HG03378 (cell line): Measurements from ENCODE around the gene CDON.

Experiments
- ATAC-seq: cut with Tn5 transposase; IDR thresholded peaks from one replicate; pipeline ENCODE4 v1.9.1; 2021; ENCODE audit warnings: mild to moderate bottlenecking, moderate library complexity; ENCODE audit not compliant: unreplicated experiment

CDON gene

GRCh38 chr11:126062679-126063506, at the start of gene CDON:
Gene CDON, minus strand, starts transcription at chr11:126062866. Its CDS starts 39,390 bp downstream, at chr11:126023476.
- ATAC-seq: peak; percentile 95

- ATAC-seq: no peak
Observed at GRCh38 chr11:126111458-126112116, 48.9 kb upstream of the CDON start.

DNA sequence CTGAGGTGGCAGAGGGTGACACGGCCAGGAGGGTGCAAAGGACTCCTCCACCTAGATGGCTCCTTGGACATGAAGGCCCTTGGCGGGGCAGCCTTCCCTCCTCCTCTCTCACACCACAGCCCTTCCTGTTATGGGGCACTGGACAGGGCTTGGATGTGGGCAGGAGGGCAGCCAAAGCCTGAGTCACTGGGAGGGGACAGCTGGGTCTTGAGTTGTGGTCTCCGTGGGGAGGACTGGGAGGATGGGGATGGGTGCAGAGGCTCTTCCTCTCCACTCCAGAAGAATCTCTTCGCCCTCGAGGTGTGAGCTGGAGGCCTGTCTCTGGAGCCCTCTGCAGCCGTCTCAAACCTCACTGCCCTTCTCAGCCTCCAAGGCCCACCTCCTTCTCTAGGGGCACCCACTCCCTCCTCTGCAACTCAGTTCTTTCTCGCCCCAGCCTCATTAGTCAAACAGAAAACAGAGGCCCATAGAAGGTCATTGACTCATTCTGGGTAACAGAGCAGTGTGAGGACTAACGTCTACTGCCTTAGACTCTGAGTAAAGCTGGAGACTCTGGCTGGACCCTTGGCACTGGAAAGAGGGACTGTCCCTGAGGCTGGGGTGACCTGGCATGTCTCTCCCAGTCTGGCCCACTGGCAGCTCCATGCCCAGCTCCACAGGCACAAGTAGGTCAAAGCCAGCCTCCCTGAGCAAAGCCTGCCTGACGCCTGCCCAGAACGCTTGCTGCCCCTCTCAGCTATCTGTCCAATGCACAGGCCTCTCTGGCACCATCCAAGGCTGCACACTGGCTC, 47.5 kb upstream of the CDON start:
- no peak for ATAC-seq

DNA sequence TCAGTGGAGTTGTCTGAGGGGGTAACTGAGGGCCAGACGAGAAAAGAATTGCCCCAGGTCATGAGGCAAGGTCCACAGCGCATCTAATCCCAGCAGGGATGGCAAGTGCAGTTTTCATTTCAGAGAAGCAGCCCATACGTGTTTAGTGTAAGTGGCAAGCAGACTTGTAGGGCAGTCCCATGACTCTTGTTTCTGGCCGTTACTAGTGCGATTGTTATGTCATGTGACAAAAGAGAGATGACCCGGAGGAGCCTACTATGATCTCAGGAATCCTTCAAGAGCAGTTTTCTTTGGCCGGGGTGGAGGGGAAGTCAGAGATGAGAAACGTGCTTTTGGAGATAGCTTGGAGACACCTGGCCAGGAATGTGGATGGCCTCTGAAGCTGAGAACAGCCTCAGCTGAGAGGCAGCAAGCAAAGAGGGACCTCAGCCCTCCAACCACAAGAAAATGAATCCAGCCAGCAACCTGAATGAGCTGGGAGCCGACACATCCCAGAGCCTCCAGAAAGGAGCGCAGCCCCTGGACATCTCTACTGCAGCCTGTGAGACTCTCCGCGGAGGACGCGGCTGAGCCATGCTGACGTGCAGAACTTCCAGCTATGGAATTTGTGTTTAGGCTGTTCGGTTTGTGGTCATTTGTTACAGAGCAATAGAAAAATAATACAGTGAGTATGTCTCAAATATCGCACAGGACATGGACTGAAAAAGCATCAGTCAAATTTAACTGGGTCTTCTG, 44.1 kb upstream of the CDON start:
- ATAC-seq: no peak

- no peak for ATAC-seq
Observed at GRCh38 chr11:126105748-126106080, 43.0 kb upstream of the CDON start.

DNA sequence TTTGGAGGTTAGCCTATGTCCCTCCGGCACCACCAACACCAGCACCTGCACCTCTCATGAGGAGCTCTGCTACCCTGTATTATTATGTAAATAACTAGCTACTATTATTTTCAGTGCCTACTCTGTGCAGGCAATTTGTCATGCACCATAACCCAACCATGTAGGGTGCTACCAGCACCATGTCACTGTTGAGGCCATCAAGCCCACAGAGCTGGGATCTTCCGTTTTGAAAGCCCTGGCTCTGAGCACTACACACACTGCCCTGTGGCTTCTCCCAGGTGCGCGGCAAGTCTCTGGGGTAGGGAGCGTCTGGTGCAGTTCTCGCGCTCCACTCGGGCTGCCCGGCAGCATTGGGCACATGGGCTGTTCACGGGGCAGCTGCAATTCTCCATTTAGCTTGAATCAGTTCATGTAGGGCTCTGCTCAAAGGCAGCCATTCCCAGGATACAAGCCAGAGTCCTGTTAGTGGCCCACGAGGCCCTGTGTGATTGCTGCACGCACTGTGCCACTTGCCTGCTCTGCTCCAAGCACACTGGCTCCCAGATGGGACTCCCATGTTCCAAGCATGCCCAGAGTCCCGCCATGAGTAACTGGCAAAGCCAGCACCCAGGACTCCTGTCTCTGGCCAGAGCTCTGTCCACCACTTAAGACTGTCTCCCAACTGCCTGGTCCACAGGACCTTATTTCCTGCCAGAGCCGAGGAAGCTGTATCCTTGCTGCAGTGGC, 42.5 kb upstream of the CDON start:
- ATAC-seq: no peak

- ATAC-seq: no peak
Observed at GRCh38 chr11:126104420-126104819, 41.8 kb upstream of the CDON start.

- no peak for ATAC-seq
Observed at GRCh38 chr11:126103150-126103549, 40.5 kb upstream of the CDON start.

- ATAC-seq: no peak
Observed at GRCh38 chr11:126102436-126102981, 39.8 kb upstream of the CDON start.

DNA sequence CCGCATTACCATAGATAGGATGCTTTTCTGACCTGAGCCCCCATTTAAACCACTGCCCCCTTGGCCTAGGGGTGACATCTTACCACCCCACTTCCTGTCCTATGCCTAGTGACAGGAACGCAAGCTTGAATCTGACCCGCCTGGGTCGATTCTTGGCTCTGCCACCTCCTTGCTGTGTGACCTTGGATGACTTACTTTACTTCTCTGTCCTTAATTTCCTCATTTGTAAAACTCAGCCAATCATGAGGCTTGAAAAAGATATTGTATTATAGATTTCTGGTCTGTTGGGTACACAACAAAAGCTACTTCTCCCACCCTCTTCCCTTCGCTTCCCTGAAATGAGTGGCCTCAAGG, 39.2 kb upstream of the CDON start:
- no peak for ATAC-seq

- ATAC-seq: no peak
Observed at GRCh38 chr11:126101251-126101929, 38.7 kb upstream of the CDON start.

DNA sequence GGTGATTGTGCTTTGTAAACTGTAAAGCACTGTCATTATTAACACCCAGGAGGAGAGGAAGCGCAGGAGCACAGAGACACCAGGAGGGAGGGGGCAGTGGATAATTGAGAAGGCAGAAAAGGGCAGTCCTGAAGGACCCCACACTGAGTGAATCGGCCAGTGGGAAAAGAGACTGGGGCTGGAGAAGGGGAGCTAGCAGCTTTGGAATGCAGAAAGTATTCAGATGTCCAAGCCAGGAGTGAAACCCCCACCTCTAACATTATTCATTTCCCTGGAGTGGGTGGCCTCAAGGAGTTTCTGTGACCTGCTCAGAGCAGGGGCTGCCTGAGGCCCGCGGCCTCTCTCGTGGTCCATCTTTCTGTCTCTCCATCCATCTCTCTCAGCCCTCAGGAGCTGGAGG, 38.0 kb upstream of the CDON start:
- no peak for ATAC-seq

- ATAC-seq: no peak
Observed at GRCh38 chr11:126098204-126098769, 35.6 kb upstream of the CDON start.

- no peak for ATAC-seq
Observed at GRCh38 chr11:126095745-126096144, 33.1 kb upstream of the CDON start.

DNA sequence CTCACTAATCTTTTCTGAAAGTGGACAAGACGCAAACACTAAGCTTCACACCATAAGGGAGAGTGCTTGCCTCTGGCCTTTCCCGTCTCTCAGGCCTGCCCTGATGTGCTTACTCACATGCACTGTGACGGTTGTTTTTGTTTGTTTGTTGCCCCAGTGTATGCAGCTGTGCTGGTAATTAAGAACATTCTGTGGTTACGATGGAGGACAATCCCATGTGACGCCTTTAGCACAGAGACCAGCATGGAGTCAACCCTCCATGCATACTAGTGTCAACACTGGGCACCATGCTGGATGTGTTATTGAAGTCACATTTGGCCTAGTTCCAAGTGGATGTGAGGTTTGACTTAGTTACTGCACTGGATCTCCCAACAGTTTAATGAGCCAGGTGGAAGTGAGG, 27.8 kb upstream of the CDON start:
- no peak for ATAC-seq

GRCh38 chr11:126088999-126089398, 26.3 kb upstream of the CDON start:
- no peak for ATAC-seq

DNA sequence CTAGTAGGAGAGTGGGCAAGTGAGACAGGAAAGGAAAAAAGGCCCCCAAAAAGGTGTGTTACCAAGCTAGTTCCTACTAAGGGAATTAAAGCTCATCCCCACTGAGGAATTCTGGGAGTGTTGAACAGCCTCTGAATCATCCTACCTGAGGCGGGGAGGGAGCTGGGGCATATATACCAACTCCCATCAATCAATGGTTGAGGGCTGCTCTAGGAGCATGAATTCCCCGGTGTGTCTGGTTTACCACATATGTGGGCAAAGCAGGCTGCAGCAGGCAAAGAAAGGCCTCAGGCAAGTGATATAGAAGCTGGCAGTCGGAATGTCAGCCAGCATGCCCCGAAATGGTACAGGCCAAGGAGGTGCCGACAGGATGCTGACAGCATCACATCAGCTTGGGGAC, 23.6 kb upstream of the CDON start:
- ATAC-seq: no peak

DNA sequence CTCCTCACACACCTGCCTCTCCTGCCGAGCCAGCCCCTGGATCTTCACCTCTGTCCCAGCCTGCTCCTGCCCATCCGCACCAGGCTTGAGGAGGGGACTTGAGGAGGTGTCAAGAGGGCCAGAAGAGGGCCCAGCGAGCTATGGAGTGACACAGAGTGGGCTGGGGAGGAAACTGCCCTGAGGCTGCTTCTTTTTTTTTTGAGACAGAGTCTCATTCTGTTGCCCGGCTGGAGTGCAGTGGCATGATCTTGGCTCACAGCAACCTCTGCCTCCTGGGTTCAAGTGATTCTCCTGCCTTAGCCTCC, 21.9 kb upstream of the CDON start:
- ATAC-seq: no peak

DNA sequence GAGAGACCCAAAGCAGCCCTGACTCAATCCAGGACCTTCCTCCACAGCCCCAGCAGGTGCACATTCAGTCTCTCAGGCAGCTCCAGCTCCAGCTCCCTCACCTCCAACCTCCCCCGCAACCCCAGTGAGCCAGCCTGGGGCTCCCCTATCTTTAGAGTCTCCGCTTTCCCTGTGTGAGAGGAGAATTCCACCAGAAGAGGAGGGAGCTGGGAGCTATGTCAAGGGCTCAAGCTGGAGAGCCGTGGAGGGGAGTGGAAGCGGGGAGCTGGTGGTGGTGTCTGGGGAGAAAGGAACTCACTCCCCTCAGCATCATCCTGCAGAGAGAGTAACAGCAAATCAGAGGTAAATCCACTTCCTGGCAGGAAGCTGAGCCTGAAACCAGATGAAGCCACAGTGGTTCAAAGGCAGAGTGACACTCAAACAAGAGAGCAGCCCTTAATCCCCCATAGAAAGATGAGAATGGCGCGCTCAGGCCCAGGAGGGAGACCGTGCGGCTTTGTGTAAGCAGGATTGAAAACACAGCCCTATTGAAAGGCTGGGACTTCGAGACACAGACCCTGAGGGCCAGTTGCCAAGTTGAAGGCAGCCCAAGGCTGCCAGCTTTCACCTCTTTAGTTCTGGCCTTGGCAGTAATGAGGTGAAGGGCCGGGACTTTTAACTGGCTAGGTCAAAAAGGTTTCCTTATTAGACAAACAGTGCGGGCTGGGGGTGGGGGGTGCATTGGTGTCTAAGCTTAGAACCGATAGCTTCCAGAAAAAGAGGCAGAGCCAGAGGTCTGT, 21.4 kb upstream of the CDON start:
- ATAC-seq: no peak
